ENCODE results near the gene PEAK1.

DNA sequence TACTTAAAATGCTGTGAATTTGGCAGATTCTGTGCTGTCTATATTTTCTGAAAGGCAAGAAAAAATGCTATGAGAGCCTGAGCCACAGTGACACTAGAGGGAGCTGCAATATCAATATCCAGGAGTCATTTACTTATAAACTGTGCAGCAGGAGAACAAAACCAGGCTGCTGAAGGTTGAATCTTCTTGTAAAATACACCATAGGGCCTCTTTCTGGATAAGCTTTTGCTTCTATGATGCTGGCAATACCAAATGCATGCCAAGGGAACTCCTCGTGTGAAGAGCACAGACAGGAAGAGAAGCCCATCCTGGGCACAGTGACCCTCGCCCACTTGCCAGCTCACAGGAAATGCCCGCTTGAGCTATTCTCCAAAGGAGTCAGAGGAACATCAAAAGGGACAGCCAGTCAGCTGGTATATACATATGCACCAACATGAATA, 301.0 kb downstream of the PEAK1 start:
- TF ChIP-seq CTCF (IDR thresholded peaks at IDR 0.05) (peak; percentile 34 to 76 (median 63)), EP300 (IDR thresholded peaks at IDR 0.05) (no peak), POLR2A (IDR thresholded peaks at IDR 0.05) (no peak), POLR2AphosphoS5 (IDR thresholded peaks at IDR 0.05) (no peak)
